HL-60/S4 (cell line): ENCODE data around the gene ABHD12.

Experiments
- in situ Hi-C: fragments of 300-500 bp; cut with MboI; formaldehyde crosslinking; loops from 2 replicates; pipeline ENCODE4 v1.14.3; 2022; ENCODE audit warnings: low sequenced_read_pairs

The ABHD12 gene

DNA sequence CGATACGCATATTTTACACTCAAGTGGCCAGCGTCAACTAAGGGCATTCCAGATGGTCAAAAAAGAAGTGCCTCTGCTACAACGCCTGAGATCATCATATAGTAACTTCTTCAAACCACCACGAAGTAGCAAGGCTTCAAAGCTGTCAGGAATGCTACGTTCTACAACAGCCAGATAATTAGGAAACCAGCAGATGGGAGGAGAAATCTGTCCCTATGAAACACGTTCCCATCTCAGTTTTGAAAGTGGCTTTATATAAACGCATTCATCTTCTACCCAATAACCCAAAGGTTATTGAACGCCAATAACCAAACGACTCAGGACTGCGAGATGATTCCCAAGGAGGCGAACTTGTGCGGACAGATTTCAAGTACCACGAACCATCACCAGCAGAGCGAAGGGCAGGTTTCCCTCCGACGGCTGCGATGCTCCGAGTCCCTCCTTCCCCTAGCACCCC, 1.2 kb downstream of the ABHD12 start:
- in situ Hi-C loops: no loop called here

DNA sequence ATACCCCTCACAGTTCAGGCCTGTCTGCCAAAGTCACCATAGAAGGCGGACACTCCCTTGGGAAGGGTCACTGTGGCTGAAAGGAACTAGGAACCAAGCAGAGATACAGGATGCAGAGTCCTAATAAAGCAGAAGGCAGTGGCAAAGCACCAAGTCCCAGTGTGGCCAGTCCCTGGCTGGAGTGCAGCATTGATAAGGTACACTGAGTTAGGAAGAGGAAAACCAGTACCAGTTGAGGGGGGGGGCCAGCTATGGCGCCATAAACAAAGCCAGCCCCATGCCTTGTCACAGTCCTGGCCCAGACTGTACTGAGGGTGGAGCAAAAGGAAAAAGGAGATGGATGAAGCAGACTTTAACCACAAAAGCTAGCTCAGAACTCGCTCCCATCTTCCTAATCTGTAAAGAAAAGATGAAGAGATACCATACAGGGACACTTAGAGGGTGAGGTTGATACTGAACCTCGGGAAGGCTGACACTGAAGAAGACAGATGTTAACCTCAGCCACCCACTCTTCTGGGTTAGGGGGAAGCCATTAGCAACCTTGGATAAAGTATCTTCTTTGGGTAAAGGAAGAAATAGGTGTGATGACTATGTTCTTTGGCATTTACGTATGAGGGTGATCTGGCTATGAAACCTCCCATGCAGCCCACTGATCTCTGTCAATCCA, 7.8 kb downstream of the ABHD12 start:
- in situ Hi-C loops: no loop called here

GRCh38 chr20:25380945-25381614, 9.6 kb downstream of the ABHD12 start:
- in situ Hi-C loops: no loop called here

DNA sequence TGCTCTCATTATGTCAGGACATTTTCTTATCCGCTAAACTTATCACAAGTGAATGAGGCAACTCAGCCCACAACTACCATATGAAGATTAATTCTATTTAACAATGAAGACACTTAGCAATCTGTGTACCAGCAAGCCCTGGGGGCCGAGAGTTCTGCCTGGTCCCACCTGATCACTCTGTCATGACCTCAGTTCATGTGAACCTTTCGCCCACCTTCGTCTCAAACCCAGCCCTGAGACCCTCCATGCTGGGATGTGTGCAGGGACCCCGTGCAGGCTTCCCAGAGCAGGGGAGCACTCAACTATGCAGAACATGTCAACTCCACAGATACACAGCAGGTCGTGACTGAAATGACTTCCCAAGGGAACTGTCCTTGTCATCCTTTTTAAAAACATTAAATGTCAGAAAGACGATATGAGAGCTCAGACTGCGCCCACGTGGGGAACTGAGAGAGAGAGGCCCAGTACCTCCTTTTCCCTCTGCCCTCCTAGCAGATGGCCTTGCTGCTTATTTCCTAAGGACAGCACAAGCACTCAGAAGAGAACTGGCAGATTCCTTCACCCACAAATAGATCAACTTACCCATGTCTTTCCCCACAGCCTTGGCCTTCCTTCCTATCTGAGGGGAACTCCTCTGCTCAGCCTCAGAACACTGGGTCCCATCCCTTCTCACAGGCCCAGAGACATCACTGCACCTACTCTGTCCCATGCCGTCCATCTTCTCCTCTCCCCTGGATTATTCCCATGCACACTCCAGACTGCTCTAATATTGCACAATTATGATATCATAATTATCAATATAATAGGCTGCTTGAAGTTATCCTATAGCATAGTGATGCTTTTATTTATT, 11.5 kb downstream of the ABHD12 start:
- in situ Hi-C loops: no loop called here

- in situ Hi-C loops: no loop called here
Observed at GRCh38 chr20:25378189-25378883, 12.3 kb downstream of the ABHD12 start.

DNA sequence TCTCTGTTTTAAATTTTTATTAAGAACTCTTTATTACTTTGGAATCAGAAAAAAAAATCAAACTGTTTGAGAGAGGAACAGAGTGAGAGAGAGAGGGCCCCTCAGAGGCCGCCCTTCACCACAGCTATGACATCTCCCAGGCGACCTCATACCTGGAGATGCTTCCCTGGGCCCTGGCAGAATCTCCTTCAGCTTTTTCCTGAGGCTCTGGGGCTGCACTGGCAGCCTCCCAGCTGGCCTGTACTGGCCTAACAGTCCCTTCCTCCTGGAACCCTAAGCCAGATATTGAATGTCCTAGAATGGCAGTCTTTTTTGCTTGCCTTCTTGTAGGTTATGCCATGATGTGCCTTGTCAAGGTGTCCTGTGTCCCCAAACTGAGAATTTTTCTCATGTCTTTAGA, 13.7 kb downstream of the ABHD12 start:
- in situ Hi-C loops: no loop called here

DNA sequence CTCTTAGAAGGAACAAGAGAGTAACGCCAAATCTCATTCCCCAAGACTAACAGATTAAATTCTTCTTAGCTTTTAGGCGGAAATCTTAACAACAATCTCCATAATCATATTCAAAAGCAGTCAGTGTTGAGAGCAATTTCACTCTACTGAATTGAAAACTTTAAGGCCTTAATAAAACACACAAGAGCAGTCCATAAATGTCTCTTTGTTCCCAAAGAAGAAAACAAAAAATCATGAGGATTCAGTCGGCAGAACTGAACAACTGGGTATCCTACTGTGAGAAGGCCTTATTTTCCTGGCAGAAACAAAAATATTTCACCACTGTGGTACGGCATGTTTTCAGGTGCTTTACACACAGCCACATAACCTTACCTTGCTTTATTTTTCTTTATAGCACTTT, 14.4 kb downstream of the ABHD12 start:
- in situ Hi-C loops: no loop called here

- in situ Hi-C loops: no loop called here
Observed at GRCh38 chr20:25374842-25375241, 15.8 kb downstream of the ABHD12 start.

DNA sequence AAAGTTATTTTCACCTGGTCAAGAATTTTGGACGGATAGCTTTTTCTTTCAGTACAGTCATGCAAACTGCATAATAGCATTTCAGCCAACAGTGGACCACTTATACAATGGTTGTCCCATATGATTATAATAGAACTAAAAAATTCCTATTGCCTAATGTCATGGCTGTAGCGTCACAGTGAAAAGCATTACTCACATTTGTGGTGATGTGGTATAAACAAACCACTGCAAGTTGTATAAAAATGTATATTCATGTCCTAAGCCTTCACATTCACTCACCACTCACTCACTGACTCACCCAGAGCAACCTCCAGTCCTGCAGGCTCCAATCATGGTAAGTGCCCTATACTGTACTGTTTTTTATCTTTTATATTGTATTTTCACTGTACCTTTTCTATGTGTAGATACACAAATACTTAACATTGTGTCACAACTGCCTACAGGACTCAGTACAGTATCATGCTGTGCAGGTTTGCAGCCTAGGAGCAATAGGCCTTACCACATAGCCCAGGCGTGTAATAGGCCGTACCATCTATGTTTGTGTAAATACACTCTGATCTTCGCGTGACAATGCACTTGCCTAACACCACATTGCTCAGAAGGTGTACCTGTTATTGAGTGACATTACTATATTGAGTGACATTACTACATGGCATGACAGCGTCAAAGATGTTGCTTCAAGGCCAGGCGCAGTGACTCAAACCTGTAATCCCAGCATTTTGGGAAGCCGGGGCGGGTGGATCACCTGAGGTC, 17.9 kb downstream of the ABHD12 start:
- in situ Hi-C loops: no loop called here

GRCh38 chr20:25369971-25370370, 20.7 kb downstream of the ABHD12 start:
- in situ Hi-C loops: no loop called here

DNA sequence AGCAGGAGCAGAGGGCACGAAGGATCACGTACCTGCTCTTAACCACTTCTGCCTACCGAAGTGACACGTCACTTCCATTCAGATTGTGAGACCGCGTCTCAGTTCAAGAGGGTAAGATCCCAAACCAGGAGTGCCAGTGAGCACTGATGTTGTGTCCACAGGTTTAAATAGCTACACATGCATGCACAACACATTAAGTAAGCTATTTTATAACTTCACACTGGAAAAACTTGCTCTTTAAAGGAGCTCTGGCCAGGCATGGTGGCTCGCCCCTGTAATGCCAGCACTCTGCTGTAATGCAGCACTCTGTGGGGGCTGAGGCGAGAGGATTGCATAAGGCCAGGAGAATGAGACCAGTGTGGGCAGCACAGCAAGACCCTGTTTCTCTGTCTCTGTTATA, 21.1 kb downstream of the ABHD12 start:
- in situ Hi-C loops: no loop called here

DNA sequence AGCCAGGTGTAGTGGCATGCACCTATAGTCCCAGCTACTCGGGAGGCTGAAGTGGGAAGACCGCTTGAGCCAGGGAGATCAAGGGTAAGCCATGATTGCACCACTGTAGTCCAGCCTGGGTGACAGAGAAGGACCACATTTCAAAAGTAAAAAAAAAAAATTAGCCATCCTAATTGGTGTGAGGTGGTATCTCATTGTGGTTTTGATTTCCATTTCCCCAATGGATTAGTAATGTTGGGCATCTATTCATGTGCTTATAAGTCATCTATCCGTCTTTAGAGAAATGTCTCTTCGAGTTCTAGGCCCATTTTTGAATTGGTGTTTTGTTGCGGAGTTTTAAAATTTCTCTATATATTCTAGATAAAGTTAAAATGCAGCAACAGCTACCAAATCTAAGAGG, 21.7 kb downstream of the ABHD12 start:
- in situ Hi-C loops: no loop called here

- in situ Hi-C loops: no loop called here
Observed at GRCh38 chr20:25368526-25368925, 22.1 kb downstream of the ABHD12 start.

- in situ Hi-C loops: no loop called here
Observed at GRCh38 chr20:25364879-25365699, 25.5 kb downstream of the ABHD12 start.

DNA sequence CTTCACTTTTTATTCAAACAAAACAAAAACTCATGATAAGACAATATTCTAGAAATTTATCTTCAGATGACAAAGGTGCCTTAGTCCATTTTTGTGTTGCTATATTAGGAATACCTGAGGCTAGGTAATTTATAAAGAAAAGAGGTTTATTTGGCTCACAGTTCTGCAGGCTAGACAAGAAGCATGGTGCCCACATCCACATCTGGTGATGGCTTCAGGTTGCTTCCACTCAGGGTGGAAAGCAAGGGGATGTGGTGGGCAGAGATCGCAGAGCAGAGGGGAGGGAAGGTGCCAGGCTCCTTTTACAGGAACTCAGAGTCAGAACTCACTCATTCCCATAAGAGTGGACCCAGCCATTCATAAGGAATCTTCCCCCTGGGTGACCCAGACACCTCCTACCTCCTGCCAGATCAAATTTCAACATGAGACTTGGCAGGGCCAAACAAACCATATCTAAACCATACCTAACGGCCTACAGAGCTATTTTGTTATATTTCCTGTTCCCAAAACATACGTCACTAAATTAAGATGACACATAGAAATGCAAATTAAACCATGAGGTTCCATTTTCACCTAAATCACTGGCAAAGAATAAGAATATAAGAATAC, 26.4 kb downstream of the ABHD12 start:
- in situ Hi-C loops: no loop called here

DNA sequence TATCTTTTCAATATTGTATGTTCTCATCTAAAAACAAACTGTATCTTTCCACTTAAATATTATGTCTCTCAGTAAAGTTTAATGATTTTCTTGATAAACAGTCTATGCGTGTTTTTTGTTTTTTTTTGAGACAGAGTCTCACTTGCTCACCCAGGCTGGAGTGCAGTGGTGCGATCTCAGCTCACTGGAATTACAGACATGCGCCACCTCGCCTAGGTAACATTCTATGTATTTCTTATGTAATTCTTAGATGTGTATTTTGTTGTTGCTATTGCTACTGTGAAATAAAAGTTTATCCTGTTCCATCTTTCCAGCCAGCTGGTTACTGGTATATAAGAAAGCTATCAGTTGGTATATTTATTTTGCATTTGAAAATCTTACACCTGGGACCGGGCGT, 29.4 kb downstream of the ABHD12 start:
- in situ Hi-C loops: no loop called here

GRCh38 chr20:25360631-25361286, 29.9 kb downstream of the ABHD12 start:
- in situ Hi-C loops: no loop called here

DNA sequence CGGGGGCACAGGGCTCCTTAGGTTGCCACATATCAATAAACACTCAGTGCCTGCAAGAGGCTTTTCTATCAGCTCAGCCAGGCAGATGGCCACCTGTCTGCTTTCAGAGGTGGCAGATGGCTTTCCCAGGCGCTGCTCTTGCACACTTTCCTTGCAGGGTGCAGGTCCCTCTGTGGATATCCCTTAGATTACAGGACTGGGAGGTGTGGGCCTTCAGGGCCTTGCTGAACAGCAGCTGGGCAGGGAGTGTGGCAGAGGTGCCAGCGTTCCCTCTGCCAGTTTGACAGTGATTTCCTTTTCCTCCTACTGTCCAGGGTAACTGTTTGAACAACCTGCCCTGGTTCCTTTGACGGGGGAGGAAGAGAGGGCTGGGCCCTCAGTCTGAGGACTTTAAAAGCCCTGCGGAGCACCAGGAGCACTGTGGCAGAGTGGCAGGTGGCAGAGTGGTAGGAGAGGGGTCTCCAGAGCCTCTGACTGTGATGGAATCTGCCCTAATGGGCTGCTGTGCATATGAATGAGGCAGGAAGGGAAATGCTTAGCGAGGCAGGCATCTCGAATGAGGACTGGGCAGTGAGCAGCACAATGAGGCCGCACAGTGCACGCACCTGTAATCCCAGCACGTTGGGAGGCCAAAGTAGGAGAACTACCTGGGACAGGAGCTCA, 34.2 kb downstream of the ABHD12 start:
- in situ Hi-C loops: no loop called here
